H1 (cell line): ENCODE results near the gene HOXD4. TPM values are rescaled to one million over a fixed set of nuclear protein-coding genes. Genes with fewer than 3 reads are reported as not detected.

Experiments used
- CTCF ChIA-PET: fragments of 300-600 bp; sonication (Branson Sonifier 250); formaldehyde crosslinking; loops from one replicate; lab custom pipeline; 2021; ENCODE audit not compliant: partially characterized antibody; lab: Charles Lee
- POLR2A ChIA-PET: fragments of 300-600 bp; sonication (Branson Sonifier 250); formaldehyde crosslinking; loops from one replicate; lab custom pipeline; 2021; ENCODE audit warnings: inconsistent platforms; ENCODE audit not compliant: partially characterized antibody; lab: Charles Lee
- DNase-seq, 2 experiments: peaks; one replicate each; pipeline versions ENCODE4 v3.0.0 to v3.0.0-alpha.2; 2010 to 2022; ENCODE audit warnings: low spot score in 2 of 2, low read depth in 1 of 2, mixed read lengths in 1 of 2
- FAIRE-seq: peaks from 2 replicates; lab custom pipeline; 2011; peaks lifted over from hg19 to GRCh38; lab: Jason Lieb, UNC
- H2AFZ ChIP-seq: 2 replicates; pipeline ENCODE4 v1.8.1; 2012; ENCODE audit warnings: low read length, inconsistent platforms
- H2AK5ac ChIP-seq: 2 replicates; pipeline ENCODE4 v1.6.1; 2013; ENCODE audit warnings: low read depth, low read length
- H2BK120ac ChIP-seq: replicated peaks from 2 replicates; pipeline ENCODE3; 2013; ENCODE audit warnings: low read depth, low read length, inconsistent platforms
- H2BK12ac ChIP-seq: 2 replicates; pipeline ENCODE4 v1.6.1; 2013; ENCODE audit warnings: low read depth, low read length
- H2BK15ac ChIP-seq: 2 replicates; pipeline ENCODE4 v1.6.1; 2013; ENCODE audit warnings: low read length
- H2BK20ac ChIP-seq: 2 replicates; pipeline ENCODE4 v1.6.1; 2013; ENCODE audit warnings: low read length
- H2BK5ac ChIP-seq: 2 replicates; pipeline ENCODE4 v1.6.1; 2013; ENCODE audit warnings: low read depth, low read length
- H3K14ac ChIP-seq: 2 replicates; pipeline ENCODE4 v1.6.1; 2013; ENCODE audit warnings: inconsistent platforms; ENCODE audit not compliant: insufficient read length
- H3K18ac ChIP-seq: 2 replicates; pipeline ENCODE4 v1.6.1; 2013; ENCODE audit warnings: low read length; ENCODE audit errors: extremely low read depth
- H3K23ac ChIP-seq: 2 replicates; pipeline ENCODE4 v1.6.1; 2013; ENCODE audit warnings: inconsistent platforms; ENCODE audit not compliant: insufficient read length
- H3K23me2 ChIP-seq: 2 replicates; pipeline ENCODE4 v1.6.1; 2013; ENCODE audit warnings: low read depth, low read length
- H3K27ac ChIP-seq: 2 replicates; pipeline ENCODE4 v1.6.1; 2011; ENCODE audit warnings: low read depth, low read length, inconsistent platforms
- H3K27me3 ChIP-seq, 4 experiments: replicated peaks in 1 of 4; 1 replicate in 1 of 4; 2 replicates in 3 of 4; pipeline versions ENCODE4 v1.6.1 to v1.8.1; 2011 to 2013; ENCODE audit warnings: low read length in 3 of 4, mild to moderate bottlenecking in 3 of 4, inconsistent platforms in 2 of 4, mixed read lengths in 2 of 4, moderate library complexity in 1 of 4; ENCODE audit not compliant: control insufficient read depth in 3 of 4, insufficient read depth in 3 of 4; ENCODE audit errors: extremely low read depth in 1 of 4
- H3K36me3 ChIP-seq, 4 experiments: 2 replicates each; pipeline versions ENCODE4 v1.6.1 to v1.8.1; 2011 to 2013; ENCODE audit warnings: mild to moderate bottlenecking in 4 of 4, low read length in 3 of 4, moderate library complexity in 2 of 4, control low read depth in 1 of 4, inconsistent platforms in 1 of 4; ENCODE audit not compliant: insufficient read depth in 4 of 4, control insufficient read depth in 2 of 4
- H3K4ac ChIP-seq: replicated peaks from 2 replicates; pipeline ENCODE3; 2013; ENCODE audit warnings: low read length, low read depth, mixed read lengths, inconsistent platforms; ENCODE audit not compliant: insufficient read length
- H3K4me1 ChIP-seq, 4 experiments: replicated peaks in 1 of 4; 1 replicate in 1 of 4; 2 replicates in 3 of 4; pipeline versions ENCODE4 v1.6.1 to v1.8.1; 2011 to 2013; ENCODE audit warnings: low read length in 3 of 4, inconsistent platforms in 2 of 4, mixed read lengths in 1 of 4; ENCODE audit not compliant: insufficient read depth in 4 of 4, control insufficient read depth in 3 of 4
- H3K4me2 ChIP-seq, 2 experiments: 2 replicates each; pipeline versions ENCODE4 v1.6.1 to v1.8.1; 2011 to 2013; ENCODE audit warnings: low read depth in 2 of 2, low read length in 2 of 2, control low read depth in 1 of 2, inconsistent platforms in 1 of 2, mild to moderate bottlenecking in 1 of 2; ENCODE audit not compliant: insufficient read depth in 1 of 2
- H3K4me3 ChIP-seq, 4 experiments: fragments of 200-600, 300-600 bp in 1 of 4; sonication (generic), shearing (Covaris generic), sonication (Bioruptor Twin) in 1 of 4; 2 replicates each; pipeline versions ENCODE4 v1.5.1 to v1.8.1; 2011 to 2016; ENCODE audit warnings: low read length in 4 of 4, low read depth in 3 of 4, control low read depth in 2 of 4, inconsistent platforms in 2 of 4, mild to moderate bottlenecking in 2 of 4, mixed read lengths in 1 of 4, moderate library complexity in 1 of 4; ENCODE audit not compliant: insufficient read depth in 2 of 4; ENCODE audit errors: extremely low read depth in 1 of 4
- H3K56ac ChIP-seq: replicated peaks from 2 replicates; pipeline ENCODE3; 2013; ENCODE audit warnings: low read depth, mild to moderate bottlenecking, mixed read lengths, low read length, inconsistent platforms; ENCODE audit not compliant: insufficient read length
- H3K79me1 ChIP-seq: 2 replicates; pipeline ENCODE4 v1.6.1; 2013; ENCODE audit warnings: low read depth, low read length, control low read depth
- H3K79me2 ChIP-seq, 2 experiments: 2 replicates each; pipeline versions ENCODE4 v1.6.1 to v1.8.1; 2012 to 2013; ENCODE audit warnings: low read length in 2 of 2, mild to moderate bottlenecking in 2 of 2, inconsistent platforms in 1 of 2; ENCODE audit not compliant: insufficient read depth in 2 of 2, control insufficient read depth in 1 of 2
- H3K9ac ChIP-seq, 4 experiments: replicated peaks in 1 of 4; 1 replicate in 1 of 4; 2 replicates in 3 of 4; pipeline versions ENCODE4 v1.6.1 to v1.8.1; 2011 to 2013; ENCODE audit warnings: low read depth in 3 of 4, low read length in 3 of 4, control low read depth in 2 of 4, mild to moderate bottlenecking in 2 of 4, moderate library complexity in 2 of 4, inconsistent platforms in 1 of 4; ENCODE audit errors: extremely low read depth in 1 of 4
- H3K9me3 ChIP-seq, 2 experiments: 2 replicates each; pipeline versions ENCODE4 v1.6.1 to v1.8.1; 2012 to 2013; ENCODE audit warnings: mild to moderate bottlenecking in 2 of 2, moderate library complexity in 2 of 2, control low read depth in 1 of 2, inconsistent platforms in 1 of 2, low read depth in 1 of 2, low read length in 1 of 2, mixed read lengths in 1 of 2; ENCODE audit not compliant: insufficient read depth in 2 of 2
- H4K20me1 ChIP-seq, 2 experiments: replicated peaks in 1 of 2; 2 replicates each; pipeline versions ENCODE3 to v1.8.1; 2011 to 2013; ENCODE audit warnings: inconsistent platforms in 2 of 2, low read length in 2 of 2, mild to moderate bottlenecking in 1 of 2; ENCODE audit not compliant: insufficient read depth in 2 of 2, control insufficient read depth in 1 of 2
- H4K5ac ChIP-seq: 2 replicates; pipeline ENCODE4 v1.6.1; 2013; ENCODE audit warnings: low read length, low read depth, mixed read lengths, inconsistent platforms; ENCODE audit not compliant: insufficient read length
- H4K8ac ChIP-seq: 2 replicates; pipeline ENCODE4 v1.8.0; 2013; ENCODE audit warnings: mild to moderate bottlenecking, moderate library complexity, low read length, inconsistent platforms; ENCODE audit not compliant: insufficient read depth; ENCODE audit errors: extremely low read depth
- H4K91ac ChIP-seq: replicated peaks from 2 replicates; pipeline ENCODE3; 2013; ENCODE audit warnings: low read length, mixed read lengths, inconsistent platforms; ENCODE audit not compliant: insufficient read length
- BACH1 ChIP-seq: IDR thresholded peaks from 2 replicates; pipeline ENCODE4 v1.6.1; 2012; ENCODE audit warnings: low read length, improper control_type of control experiment
- CBX8 ChIP-seq: fragments of 300-800, 300-1000 bp; sonication (generic); IDR thresholded peaks from 2 replicates; pipeline ENCODE4 v1.7.1; 2016; ENCODE audit warnings: low read depth, low read length, borderline replicate concordance
- CEBPB ChIP-seq: IDR thresholded peaks from 2 replicates; pipeline ENCODE4 v1.6.1; 2012; ENCODE audit warnings: low read depth, low read length
- EZH2 ChIP-seq: fragments of 200-600 bp; sonication (generic); IDR thresholded peaks from 2 replicates; pipeline ENCODE4 v1.7.1; 2012; ENCODE audit warnings: low read depth, mild to moderate bottlenecking, moderate library complexity, low read length, inconsistent platforms; ENCODE audit not compliant: severe bottlenecking
- GTF2F1 ChIP-seq: IDR thresholded peaks from 2 replicates; pipeline ENCODE4 v1.6.1; 2012; ENCODE audit warnings: low read depth, low read length, improper control_type of control experiment, borderline replicate concordance
- HDAC6 ChIP-seq: IDR thresholded peaks from one replicate; pipeline ENCODE4 v1.7.1; 2012; ENCODE audit warnings: low read depth, mild to moderate bottlenecking, inconsistent platforms, low read length, moderate library complexity
- KDM5A ChIP-seq: fragments of 200-600 bp; IDR thresholded peaks from 2 replicates; pipeline ENCODE4 v1.7.1; 2012; ENCODE audit warnings: mild to moderate bottlenecking, low read length, inconsistent platforms, mixed read lengths
- PHF8 ChIP-seq: fragments of 200-600 bp; sonication (generic); conservative IDR thresholded peaks from 2 replicates; pipeline ENCODE4 v1.7.1; 2012; ENCODE audit warnings: low read depth, mild to moderate bottlenecking, inconsistent platforms, low read length, moderate library complexity
- POU5F1 ChIP-seq: IDR thresholded peaks from 2 replicates; pipeline ENCODE4 v1.6.1; 2011; ENCODE audit warnings: low read depth, mild to moderate bottlenecking, low read length, moderate library complexity
- RFX5 ChIP-seq: IDR thresholded peaks from 2 replicates; pipeline ENCODE4 v1.6.1; 2011; ENCODE audit warnings: low read depth, low read length, improper control_type of control experiment, borderline replicate concordance
- RNF2 ChIP-seq: fragments of 200-900, 300-1000 bp; sonication (generic); IDR thresholded peaks from 2 replicates; pipeline ENCODE4 v1.7.1; 2016; ENCODE audit warnings: borderline replicate concordance, low read depth, mild to moderate bottlenecking, antibody characterized with exemption, low read length; ENCODE audit not compliant: poor library complexity, severe bottlenecking; ENCODE audit errors: missing control alignments
- SUZ12 ChIP-seq: fragments of 200-600 bp; sonication (generic); IDR thresholded peaks from 2 replicates; pipeline ENCODE4 v1.6.1; 2012; ENCODE audit warnings: mild to moderate bottlenecking, inconsistent platforms, low read length, moderate library complexity, mixed read lengths
- WGBS, 2 experiments: shearing (Covaris generic) in 1 of 2; methylation state at CpG; one replicate each; pipeline versions ENCODE4 v1.1.6 to v1.1.7; 2013 to 2015; ENCODE audit warnings: low lambda C conversion rate in 2 of 2, mixed read lengths in 2 of 2, inconsistent platforms in 1 of 2, low coverage in 1 of 2, missing lambda C conversion rate in 1 of 2; ENCODE audit not compliant: insufficient replicate concordance in 2 of 2, insufficient coverage in 1 of 2, insufficient read length in 1 of 2; ENCODE audit errors: extremely low coverage in 1 of 2, missing lambda C conversion rate in 1 of 2; 5-methylcytosine and 5-hydroxymethylcytosine counted together
- polyA plus RNA-seq, 7 experiments: library from polyadenylated mRNA; depleted of rRNA in 3 of 7; stranded (reverse) in 5 of 7; unstranded in 2 of 7; fragments of >200 nt in 5 of 7; fragments of 200-250 nt in 2 of 7; gene quantifications; 1 replicate in 5 of 7; 2 replicates in 1 of 7; 4 replicates in 1 of 7; pipeline versions ENCODE4 v1.2.1 to v1.2.3, GENCODE V29; 2011 to 2013; ENCODE audit warnings: missing spikeins in 2 of 7, mixed read lengths in 2 of 7
- total RNA-seq: library from RNA; stranded (reverse); fragmentation: NEBNext Ultra II Directional; extraction: Animal tissue kit (Norgen Biotek cat#: 25700); gene quantifications from 2 replicates; pipeline ENCODE4 v1.2.1, GENCODE V29; 2021

Gene HOXD4
- total and polyA plus RNA-seq, 2 of the 8 experiments (the other 6 are each of a cell fraction or from before 2014, with no cell fraction given) = not detected

DNA sequence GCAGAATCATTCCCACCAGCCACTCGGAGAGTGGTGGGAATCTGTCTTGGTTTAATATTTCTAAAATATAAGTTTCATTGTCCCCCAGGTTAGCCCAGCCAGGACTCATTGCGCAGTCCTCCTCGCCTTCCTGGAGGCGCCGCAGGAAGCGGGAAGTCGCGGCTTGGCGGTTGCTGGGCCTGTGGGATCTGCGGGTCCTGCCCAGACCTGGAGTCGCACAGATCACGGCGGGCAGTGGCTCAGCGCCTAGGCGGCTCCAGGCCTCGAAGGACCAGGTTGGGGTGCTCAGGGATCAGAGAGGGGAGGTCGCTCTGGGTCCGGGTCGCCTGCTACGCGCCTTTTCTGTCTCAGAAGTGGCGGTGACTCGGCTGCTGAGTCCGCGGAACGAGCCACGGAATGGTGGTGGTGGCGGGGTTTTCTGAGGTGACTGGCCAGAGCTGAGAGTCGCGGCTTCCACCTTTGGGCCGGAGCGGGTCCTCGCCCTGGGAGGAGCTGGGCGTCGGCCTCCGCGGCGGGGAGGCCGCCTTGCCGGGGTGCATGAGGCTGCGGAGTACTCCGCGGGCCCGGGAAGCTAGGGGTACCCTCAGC is 8.4 kb downstream of the HOXD4 start:
- Histone ChIP-seq H3K27ac (no peak overlapping the region), H2BK5ac (no peak overlapping the region), H3K4me3 (peak overlapping the region in 1 of 4 experiments; percentile 28; a peak in 2 of 8 replicates)

More for the DNA sequence above, 8.4 kb downstream of the HOXD4 start:
- Histone ChIP-seq H2AK5ac (0 out of 2 replicates have a peak overlapping the region, but pooled peaks have one; percentile 65), H3K23ac (no peak overlapping the region), H3K9me3 (no peaks in the 10 kb centered on the region), H3K18ac (no peak overlapping the region), H2AFZ (no peak overlapping the region), H4K20me1 (peaks cover 36 to 44% of the 10 kb centered on the region in 2 experiments), H3K36me3 (peaks cover 0 to 10% (median 0%) of the 10 kb centered on the region in 4 experiments; a peak in 1 of 8 replicates), H3K14ac (no peak overlapping the region), H3K79me1 (no peaks in the 10 kb centered on the region), H2BK12ac (no peak overlapping the region; the same call in 1 of the 2 replicates), H3K4ac (no peak overlapping the region), H3K79me2 (no peaks in the 10 kb centered on the region), H4K5ac (no peak overlapping the region), H2BK20ac (no peak overlapping the region), H3K56ac (no peak overlapping the region), H2BK120ac (no peak overlapping the region), H2BK15ac (0 out of 2 replicates have a peak overlapping the region, but pooled peaks have one; percentile 46), H3K4me1 (peaks cover 0 to 12% (median 6%) of the 10 kb centered on the region in 4 experiments; a peak in 5 of 7 replicates), H3K23me2 (no peaks in the 10 kb centered on the region), H3K4me2 (peak overlapping the region; percentile 38 to 39; a peak in 2 of 4 replicates), H4K8ac (no peak overlapping the region), H3K9ac (no peak overlapping the region), H3K27me3 (peaks cover 99 to 100% (median 100%) of the 10 kb centered on the region in 4 experiments), H4K91ac (no peak overlapping the region)
- peak in 1 of 2 experiments; percentile 68 for DNase-seq
- no peak for TF ChIP-seq POU5F1
- no peak for TF ChIP-seq GTF2F1
- TF ChIP-seq CBX8 = peak; percentile 72; the same call in 1 of the 2 replicates
- TF ChIP-seq KDM5A = no peak
- peak; percentile 80 for TF ChIP-seq RNF2
- TF ChIP-seq PHF8 = no peak
- no peak for TF ChIP-seq HDAC6
- TF ChIP-seq RFX5 = no peak
- no peak for TF ChIP-seq BACH1
- peak; percentile 98 for TF ChIP-seq SUZ12
- TF ChIP-seq CEBPB = no peak
- peak; percentile 100 for TF ChIP-seq EZH2
- POLR2A ChIA-PET = interaction anchor here (0.9 to 1.6 kb wide), 3 partner anchors 11 to 29 kb away, joined by 3 to 7 read pairs (median 3); partner anchors contain the start of gene HOXD1
- WGBS, 2 experiments = 3% methylated on average over 40 of the region's 44 CpGs; no CpG with 5 or more reads in 1 of the 2 experiments
- CTCF ChIA-PET = interaction anchor here (0.7 to 3.6 kb wide), 10 partner anchors 9 to 295 kb away, joined by 3 to 26 read pairs (median 4); no protein-coding TSS in a partner anchor
- FAIRE-seq = no peak
